Activated T-cell treated with anti-CD3 and anti-CD28 coated beads, Interleukin-2, amount 50 U/mL, for 48 hours (primary cell): ENCODE results near the gene SERPINI1.

Experiments used
- DNase-seq, 2 experiments: peaks; one replicate each; pipeline ENCODE4 v3.0.0-alpha.2; 2020

Gene SERPINI1, protein sequence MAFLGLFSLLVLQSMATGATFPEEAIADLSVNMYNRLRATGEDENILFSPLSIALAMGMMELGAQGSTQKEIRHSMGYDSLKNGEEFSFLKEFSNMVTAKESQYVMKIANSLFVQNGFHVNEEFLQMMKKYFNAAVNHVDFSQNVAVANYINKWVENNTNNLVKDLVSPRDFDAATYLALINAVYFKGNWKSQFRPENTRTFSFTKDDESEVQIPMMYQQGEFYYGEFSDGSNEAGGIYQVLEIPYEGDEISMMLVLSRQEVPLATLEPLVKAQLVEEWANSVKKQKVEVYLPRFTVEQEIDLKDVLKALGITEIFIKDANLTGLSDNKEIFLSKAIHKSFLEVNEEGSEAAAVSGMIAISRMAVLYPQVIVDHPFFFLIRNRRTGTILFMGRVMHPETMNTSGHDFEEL

DNA sequence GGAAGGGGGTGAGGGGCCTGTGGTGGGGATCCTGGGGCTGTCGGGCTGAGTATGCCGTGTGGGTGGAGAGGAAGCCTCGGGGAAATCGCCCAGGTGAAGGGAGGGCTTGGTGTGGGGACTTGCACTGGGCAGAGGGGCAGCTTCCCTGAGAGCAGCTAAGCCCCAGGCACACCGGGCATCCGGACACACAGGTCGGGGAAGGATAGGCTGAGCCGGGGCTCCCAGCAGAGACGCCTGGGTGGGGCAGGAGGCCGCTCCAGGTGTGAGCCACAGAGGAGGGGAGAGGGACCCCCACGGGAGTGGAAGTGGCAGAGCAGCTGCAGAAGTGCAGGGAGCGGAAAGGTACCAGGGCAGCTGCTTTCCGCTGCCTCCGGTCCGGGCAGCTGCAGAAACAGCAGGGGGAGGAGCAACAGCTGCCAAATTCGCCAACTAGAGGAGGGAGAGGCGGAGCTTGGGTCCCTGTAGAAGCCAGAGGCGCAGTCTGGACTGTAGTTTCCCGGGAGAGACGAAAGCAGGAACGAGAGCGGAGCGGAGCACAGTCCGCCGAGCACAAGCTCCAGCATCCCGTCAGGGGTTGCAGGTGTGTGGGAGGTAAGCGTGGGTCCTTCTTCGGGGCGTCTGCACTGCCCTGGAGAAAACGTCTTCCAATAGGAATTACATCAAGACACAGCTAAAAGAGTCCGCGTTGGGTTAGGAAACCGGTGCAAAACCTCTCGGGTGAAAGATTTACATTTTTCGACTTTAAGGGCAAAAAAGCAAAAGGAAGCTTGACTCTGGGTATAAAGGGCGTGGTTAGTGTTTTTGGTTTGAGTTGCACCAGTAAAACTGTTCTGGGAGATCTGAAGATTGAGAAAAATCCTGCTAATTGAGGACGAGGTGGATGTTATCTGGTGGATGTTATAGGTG lies at the start of gene SERPINI1:
Gene SERPINI1, plus strand, starts transcription at position 489 of the 906 bp plus-strand sequence. CDS start 53,408 bp downstream, outside the sequence.
- DNase-seq, result peak in 1 of 2 experiments; percentile 86

GRCh38 chr3:167691366-167691765 lies 44.2 kb upstream of the SERPINI1 start:
- DNase-seq, result peak in 1 of 2 experiments; percentile 26

- DNase-seq, result no peak
Observed at GRCh38 chr3:167694121-167694520, 41.4 kb upstream of the SERPINI1 start.

- DNase-seq, result no peak
Observed at GRCh38 chr3:167700046-167700445, 35.5 kb upstream of the SERPINI1 start.

GRCh38 chr3:167700926-167701325 lies 34.6 kb upstream of the SERPINI1 start:
- no peak for DNase-seq

DNA sequence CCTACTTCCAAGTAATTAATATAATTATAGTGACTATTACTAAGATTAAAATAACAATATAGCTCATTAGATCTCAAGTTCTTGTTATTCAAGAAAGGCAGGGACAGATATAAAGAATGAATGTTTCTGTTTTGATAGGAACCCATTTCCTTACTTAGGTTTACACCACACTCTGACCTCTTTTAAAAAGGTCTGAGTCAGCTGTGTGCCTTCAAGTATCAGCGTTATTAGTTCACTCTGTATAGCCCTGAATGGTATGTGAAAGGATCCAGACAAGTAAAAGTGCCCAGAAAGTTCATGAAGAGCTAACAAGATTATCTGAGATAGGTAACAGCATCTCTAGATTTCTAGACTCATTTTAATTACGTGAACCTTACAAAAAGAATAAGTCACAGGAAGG lies 29.7 kb upstream of the SERPINI1 start:
- no peak for DNase-seq

GRCh38 chr3:167709690-167710089 lies 25.8 kb upstream of the SERPINI1 start:
- DNase-seq, result no peak

DNA sequence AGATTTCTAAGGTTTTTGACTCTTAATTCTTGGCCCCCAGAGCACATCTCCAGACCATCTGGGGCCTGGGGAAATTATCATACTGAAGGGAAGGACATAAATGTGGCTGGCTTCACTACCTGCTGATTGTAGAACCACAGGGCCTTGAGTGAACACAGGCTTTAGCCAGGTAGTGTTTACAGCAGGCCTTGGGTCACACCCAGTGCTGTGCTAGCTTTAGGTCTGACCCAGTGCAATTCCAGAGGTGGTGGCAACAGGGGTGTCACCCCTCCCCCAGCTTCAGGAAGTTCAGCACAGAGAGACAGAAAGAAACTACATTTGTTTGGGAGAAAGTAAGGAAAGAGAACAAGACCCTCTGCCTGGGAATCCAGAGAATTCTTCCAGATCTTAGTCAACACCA lies 25.0 kb upstream of the SERPINI1 start:
- DNase-seq, result no peak

- no peak for DNase-seq
Observed at GRCh38 chr3:167711439-167711838, 24.1 kb upstream of the SERPINI1 start.

GRCh38 chr3:167712445-167712844 lies 23.1 kb upstream of the SERPINI1 start:
- DNase-seq, result no peak

DNA sequence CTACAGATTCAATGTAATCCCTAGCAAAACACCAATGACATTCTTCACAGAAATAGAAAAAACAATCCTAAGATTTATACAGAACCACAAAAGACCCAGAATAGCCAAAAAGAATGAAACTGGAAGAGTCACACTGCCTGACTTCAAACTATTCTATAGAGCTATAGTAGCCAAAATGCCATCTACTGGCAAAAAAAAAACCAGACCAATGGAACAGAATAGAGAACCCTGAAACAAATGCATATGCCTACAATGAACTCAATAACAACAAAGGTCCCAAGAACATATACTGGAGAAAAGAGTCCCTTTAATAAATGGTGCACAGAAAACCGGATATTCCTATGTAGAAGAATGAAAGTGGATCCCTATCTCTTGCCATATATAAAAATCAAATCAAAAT lies 20.6 kb upstream of the SERPINI1 start:
- no peak for DNase-seq

GRCh38 chr3:167716920-167717319 lies 18.6 kb upstream of the SERPINI1 start:
- DNase-seq, result no peak

DNA sequence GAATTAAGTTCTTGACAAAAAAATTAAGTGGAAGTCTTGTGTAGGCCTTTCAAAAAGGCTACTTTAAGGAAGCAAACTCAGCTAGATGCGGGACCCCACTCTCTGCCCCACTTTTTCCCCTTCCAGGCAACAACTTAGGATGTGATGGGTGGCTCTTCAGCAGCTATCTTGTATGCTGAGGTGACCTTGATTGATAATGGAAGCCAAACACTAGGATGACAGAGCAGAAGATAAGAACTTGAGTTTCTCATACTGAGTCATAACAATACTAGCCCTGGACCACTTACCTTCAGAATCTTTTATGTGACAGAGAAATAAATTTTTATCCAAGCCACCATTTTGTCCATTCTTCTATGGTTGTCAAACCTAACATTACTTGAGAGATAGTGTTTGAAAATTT lies 16.9 kb upstream of the SERPINI1 start:
- DNase-seq, result no peak

- no peak for DNase-seq
Observed at GRCh38 chr3:167723025-167723512, 12.5 kb upstream of the SERPINI1 start.

GRCh38 chr3:167723872-167724271 lies 11.6 kb upstream of the SERPINI1 start:
- no peak for DNase-seq

GRCh38 chr3:167728176-167728575 lies 7.3 kb upstream of the SERPINI1 start:
- DNase-seq, result no peak

DNA sequence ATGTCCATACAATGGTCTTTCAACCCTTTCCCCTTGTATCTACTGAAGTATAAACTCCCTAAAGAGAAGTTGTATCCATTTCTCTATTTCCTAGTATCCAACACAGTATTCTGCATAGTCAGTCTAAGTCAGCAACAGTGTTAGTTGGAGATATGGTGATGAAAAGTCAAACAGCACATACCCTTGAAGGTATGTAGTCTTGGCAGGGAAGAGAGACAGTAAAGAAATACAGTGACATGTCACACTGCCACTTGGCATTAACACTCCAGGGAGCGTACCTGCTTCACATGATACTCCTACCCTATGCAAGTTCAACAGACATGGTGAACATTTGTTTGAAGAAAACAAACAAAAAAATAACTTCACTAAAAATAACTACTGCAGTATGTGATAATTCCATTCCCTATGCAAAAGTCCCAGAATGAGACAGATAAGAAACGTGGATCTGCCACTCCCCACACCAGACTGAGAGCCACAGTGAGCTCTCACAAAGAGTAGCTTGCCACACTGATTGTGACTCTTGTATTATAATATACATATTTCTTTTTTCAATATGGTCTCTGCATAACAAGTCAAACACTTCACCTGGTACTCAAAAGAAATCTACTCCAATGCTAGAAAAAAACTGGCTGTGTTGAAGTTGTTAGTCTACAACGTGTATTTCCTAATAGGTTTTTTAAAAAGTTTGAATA lies 6.7 kb upstream of the SERPINI1 start:
- no peak for DNase-seq

- DNase-seq, result no peak
Observed at GRCh38 chr3:167729591-167729990, 5.9 kb upstream of the SERPINI1 start.

DNA sequence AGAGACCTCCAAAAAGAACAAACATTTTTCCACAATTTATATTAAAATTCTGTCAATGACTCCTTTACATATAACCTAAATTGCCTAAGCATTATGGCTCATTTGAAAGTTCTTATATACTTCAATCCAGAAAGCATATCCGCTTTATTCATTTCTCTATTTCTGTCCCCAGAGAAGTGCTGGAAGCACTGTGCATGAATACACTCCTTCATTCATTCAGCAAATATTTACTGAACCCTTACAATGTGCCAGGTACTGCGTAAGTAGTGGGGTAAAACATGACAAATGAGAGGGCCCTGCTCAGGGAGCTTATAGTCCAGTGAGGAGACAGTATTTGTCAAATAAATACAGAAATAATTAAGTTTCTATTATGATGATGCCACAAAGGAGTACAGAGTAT lies 4.1 kb upstream of the SERPINI1 start:
- no peak for DNase-seq

- DNase-seq, result no peak
Observed at GRCh38 chr3:167732313-167733065, 3.0 kb upstream of the SERPINI1 start.

GRCh38 chr3:167733961-167734497 lies 1.5 kb upstream of the SERPINI1 start:
- no peak for DNase-seq
